K562 (cell line): Measurements from ENCODE around the gene KIF19. TPM values are rescaled to one million over a fixed set of nuclear protein-coding genes. Genes with fewer than 3 reads are reported as not detected.

Experiments
- ARID2 ChIP-seq: fragments of 450-650 bp; IDR thresholded peaks from 2 replicates; pipeline ENCODE4 v1.6.1; 2017; ENCODE audit warnings: antibody characterized with exemption, mild to moderate bottlenecking
- CEBPB ChIP-seq: fragments of 450-650 bp; IDR thresholded peaks from 2 replicates; pipeline ENCODE4 v1.6.1; 2016; ENCODE audit warnings: missing genetic modification characterization, missing compliant biosample characterization
- ERF ChIP-seq: fragments of 450-650 bp; formaldehyde crosslinking; IDR thresholded peaks from 2 replicates; pipeline ENCODE4 v1.4.0; 2020; ENCODE audit warnings: mild to moderate bottlenecking, mixed read lengths
- HDAC1 ChIP-seq, 2 experiments: fragments of 450-650 bp; IDR thresholded peaks; 2 replicates each; pipeline ENCODE4 v1.6.1; 2016 to 2017; ENCODE audit warnings: inconsistent platforms in 1 of 2, mild to moderate bottlenecking in 1 of 2, moderate library complexity in 1 of 2
- MECOM ChIP-seq: fragments of 250-450 bp; sonication (Bioruptor Pico); IDR thresholded peaks from 2 replicates; pipeline ENCODE4 v1.8.0; 2022; ENCODE audit warnings: inconsistent platforms
- NFIC ChIP-seq: fragments of 450-650 bp; IDR thresholded peaks from 2 replicates; pipeline ENCODE4 v1.6.1; 2017; ENCODE audit warnings: mild to moderate bottlenecking, inconsistent platforms
- POLR3A ChIP-seq: IDR thresholded peaks from 2 replicates; pipeline ENCODE4 v1.6.1; 2011; ENCODE audit warnings: borderline replicate concordance, mild to moderate bottlenecking, moderate library complexity; ENCODE audit not compliant: insufficient read length, insufficient read depth; ENCODE audit errors: extremely low read depth
- PTTG1 ChIP-seq: fragments of 450-650 bp; IDR thresholded peaks from 2 replicates; pipeline ENCODE4 v1.6.1; 2016; ENCODE audit warnings: low read depth, mild to moderate bottlenecking, missing genetic modification characterization, missing compliant biosample characterization
- RCOR1 ChIP-seq, 2 experiments: IDR thresholded peaks; 2 replicates each; pipeline ENCODE4 v1.6.1; 2012; ENCODE audit warnings: low read depth in 2 of 2, low read length in 2 of 2, borderline replicate concordance in 1 of 2, improper control_type of control experiment in 1 of 2
- TRIM24 ChIP-seq, 2 experiments: fragments of 450-650 bp; IDR thresholded peaks; 2 replicates each; pipeline ENCODE4 v1.6.1; 2016
- TSC22D4 ChIP-seq: fragments of 450-650 bp; IDR thresholded peaks from 2 replicates; pipeline ENCODE4 v1.6.1; 2016; ENCODE audit warnings: missing genetic modification characterization, missing biosample characterization, control low read depth
- ZNF121 ChIP-seq: sonication (generic); formaldehyde crosslinking; conservative IDR thresholded peaks from 2 replicates; pipeline ENCODE4 v1.8.0; 2022; ENCODE audit warnings: missing genetic modification reagents
- ZNF408 ChIP-seq: fragments of 250-450 bp; sonication (Bioruptor Pico); IDR thresholded peaks from 2 replicates; pipeline ENCODE4 v1.4.0; 2020; ENCODE audit warnings: low read depth, mild to moderate bottlenecking, moderate library complexity
- ZNF445 ChIP-seq: fragments of 250-450 bp; sonication (Bioruptor Pico); IDR thresholded peaks from 2 replicates; pipeline ENCODE4 v1.4.0; 2020; ENCODE audit warnings: low read depth, mild to moderate bottlenecking, moderate library complexity
- ZNF589 ChIP-seq: fragments of 200-800 bp; sonication (Bioruptor generic); IDR thresholded peaks from 2 replicates; pipeline ENCODE4 v1.6.1; 2016; ENCODE audit warnings: low read depth, missing genetic modification characterization, missing compliant biosample characterization
- polyA plus RNA-seq, 8 experiments: library from polyadenylated mRNA; depleted of rRNA in 4 of 8; stranded (reverse) in 5 of 8; unstranded in 3 of 8; fragments of >200 nt; fragmentation: Nextera tagmentation in 2 of 8; fragmentation: Illumina TruSeq in 1 of 8; extraction: Ambion mirVana in 2 of 8; extraction: Trizol in 1 of 8; gene quantifications; 2 replicates each; pipeline versions ENCODE4 v1.2.1 to v1.2.3, GENCODE V29; 2011 to 2014; ENCODE audit warnings: inconsistent platforms in 1 of 8, missing spikeins in 1 of 8
- total RNA-seq, 7 experiments: library from RNA; depleted of rRNA in 6 of 7; stranded (reverse); fragments of >200 nt in 6 of 7; fragmentation: Illumina TruSeq in 2 of 7; extraction: Trizol in 2 of 7; gene quantifications; 2 replicates each; pipeline versions ENCODE4 v1.2.1 to v1.2.3, GENCODE V29; 2011 to 2021; ENCODE audit warnings: low replicate concordance in 1 of 7
- TF ChIP-seq, protein P1 (sequence below), 2 experiments: fragments of 450-650 bp in 1 of 2; sonication (generic) in 1 of 2; formaldehyde crosslinking in 1 of 2; IDR thresholded peaks in 1 of 2; conservative IDR thresholded peaks in 1 of 2; 2 replicates each; pipeline versions ENCODE4 v1.6.1 to v1.8.1; 2016 to 2023; ENCODE audit warnings: mild to moderate bottlenecking in 2 of 2, moderate library complexity in 2 of 2, inconsistent platforms in 1 of 2, missing genetic modification reagents in 1 of 2
- TF ChIP-seq, protein P2 (sequence below): fragments of 450-650 bp; IDR thresholded peaks from 2 replicates; pipeline ENCODE4 v1.6.1; 2016; ENCODE audit warnings: low read depth
- TF ChIP-seq, protein P3 (sequence below): fragments of 250-450 bp; sonication (Bioruptor Pico); IDR thresholded peaks from 2 replicates; pipeline ENCODE4 v1.5.0; 2022; ENCODE audit warnings: mild to moderate bottlenecking

Gene KIF19
- total and polyA plus RNA-seq, 9 of the 15 experiments (the other 6 are each of a cell fraction or from before 2014, with no cell fraction given), result 0.10 TPM; not detected in 8

DNA sequence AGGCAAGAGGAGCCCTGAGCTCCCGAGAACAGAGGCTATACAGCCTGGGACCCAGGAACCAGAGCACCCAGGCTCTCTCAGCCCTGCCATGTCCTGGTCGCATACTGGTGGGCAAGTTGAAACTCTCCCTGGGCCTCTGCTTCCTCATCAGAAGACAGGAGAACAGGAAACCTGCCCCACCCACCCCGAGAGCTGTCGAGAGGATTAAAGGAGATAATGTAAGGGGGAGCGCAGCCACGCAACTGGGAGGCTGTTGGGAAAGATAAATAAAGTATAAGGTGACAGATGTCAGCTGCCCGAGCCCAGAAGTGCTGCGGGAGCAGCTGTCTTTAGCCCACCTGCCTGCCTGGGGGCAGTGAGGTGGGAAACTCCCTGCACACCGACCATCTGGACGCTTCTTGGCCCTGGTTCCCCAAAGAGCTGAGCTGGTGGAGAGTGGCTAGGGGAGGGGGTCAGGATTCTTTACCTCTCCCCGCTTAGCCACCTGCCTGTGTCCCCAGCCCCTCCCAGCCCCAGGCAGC lies 6.8 kb downstream of the KIF19 start (continued):
- TF ChIP-seq MECOM (CRISPR knock-in tag), result no peak
- peak; percentile 96 to 97 for TF ChIP-seq TRIM24 (IDR thresholded peaks at IDR 0.05)
- TF ChIP-seq PTTG1 (tag), result no peak
- TF ChIP-seq, protein P1, sequence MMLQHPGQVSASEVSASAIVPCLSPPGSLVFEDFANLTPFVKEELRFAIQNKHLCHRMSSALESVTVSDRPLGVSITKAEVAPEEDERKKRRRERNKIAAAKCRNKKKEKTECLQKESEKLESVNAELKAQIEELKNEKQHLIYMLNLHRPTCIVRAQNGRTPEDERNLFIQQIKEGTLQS (IDR thresholded peaks at IDR 0.05), result peak; percentile 30; the same call in 1 of the 2 replicates
- TF ChIP-seq, protein P1 (CRISPR knock-in tag; conservative IDR thresholded peaks at IDR 0.05), result no peak
- TF ChIP-seq ZNF121 (CRISPR knock-in tag), result no peak
- TF ChIP-seq CEBPB, result peak; percentile 39
- TF ChIP-seq, protein P2, sequence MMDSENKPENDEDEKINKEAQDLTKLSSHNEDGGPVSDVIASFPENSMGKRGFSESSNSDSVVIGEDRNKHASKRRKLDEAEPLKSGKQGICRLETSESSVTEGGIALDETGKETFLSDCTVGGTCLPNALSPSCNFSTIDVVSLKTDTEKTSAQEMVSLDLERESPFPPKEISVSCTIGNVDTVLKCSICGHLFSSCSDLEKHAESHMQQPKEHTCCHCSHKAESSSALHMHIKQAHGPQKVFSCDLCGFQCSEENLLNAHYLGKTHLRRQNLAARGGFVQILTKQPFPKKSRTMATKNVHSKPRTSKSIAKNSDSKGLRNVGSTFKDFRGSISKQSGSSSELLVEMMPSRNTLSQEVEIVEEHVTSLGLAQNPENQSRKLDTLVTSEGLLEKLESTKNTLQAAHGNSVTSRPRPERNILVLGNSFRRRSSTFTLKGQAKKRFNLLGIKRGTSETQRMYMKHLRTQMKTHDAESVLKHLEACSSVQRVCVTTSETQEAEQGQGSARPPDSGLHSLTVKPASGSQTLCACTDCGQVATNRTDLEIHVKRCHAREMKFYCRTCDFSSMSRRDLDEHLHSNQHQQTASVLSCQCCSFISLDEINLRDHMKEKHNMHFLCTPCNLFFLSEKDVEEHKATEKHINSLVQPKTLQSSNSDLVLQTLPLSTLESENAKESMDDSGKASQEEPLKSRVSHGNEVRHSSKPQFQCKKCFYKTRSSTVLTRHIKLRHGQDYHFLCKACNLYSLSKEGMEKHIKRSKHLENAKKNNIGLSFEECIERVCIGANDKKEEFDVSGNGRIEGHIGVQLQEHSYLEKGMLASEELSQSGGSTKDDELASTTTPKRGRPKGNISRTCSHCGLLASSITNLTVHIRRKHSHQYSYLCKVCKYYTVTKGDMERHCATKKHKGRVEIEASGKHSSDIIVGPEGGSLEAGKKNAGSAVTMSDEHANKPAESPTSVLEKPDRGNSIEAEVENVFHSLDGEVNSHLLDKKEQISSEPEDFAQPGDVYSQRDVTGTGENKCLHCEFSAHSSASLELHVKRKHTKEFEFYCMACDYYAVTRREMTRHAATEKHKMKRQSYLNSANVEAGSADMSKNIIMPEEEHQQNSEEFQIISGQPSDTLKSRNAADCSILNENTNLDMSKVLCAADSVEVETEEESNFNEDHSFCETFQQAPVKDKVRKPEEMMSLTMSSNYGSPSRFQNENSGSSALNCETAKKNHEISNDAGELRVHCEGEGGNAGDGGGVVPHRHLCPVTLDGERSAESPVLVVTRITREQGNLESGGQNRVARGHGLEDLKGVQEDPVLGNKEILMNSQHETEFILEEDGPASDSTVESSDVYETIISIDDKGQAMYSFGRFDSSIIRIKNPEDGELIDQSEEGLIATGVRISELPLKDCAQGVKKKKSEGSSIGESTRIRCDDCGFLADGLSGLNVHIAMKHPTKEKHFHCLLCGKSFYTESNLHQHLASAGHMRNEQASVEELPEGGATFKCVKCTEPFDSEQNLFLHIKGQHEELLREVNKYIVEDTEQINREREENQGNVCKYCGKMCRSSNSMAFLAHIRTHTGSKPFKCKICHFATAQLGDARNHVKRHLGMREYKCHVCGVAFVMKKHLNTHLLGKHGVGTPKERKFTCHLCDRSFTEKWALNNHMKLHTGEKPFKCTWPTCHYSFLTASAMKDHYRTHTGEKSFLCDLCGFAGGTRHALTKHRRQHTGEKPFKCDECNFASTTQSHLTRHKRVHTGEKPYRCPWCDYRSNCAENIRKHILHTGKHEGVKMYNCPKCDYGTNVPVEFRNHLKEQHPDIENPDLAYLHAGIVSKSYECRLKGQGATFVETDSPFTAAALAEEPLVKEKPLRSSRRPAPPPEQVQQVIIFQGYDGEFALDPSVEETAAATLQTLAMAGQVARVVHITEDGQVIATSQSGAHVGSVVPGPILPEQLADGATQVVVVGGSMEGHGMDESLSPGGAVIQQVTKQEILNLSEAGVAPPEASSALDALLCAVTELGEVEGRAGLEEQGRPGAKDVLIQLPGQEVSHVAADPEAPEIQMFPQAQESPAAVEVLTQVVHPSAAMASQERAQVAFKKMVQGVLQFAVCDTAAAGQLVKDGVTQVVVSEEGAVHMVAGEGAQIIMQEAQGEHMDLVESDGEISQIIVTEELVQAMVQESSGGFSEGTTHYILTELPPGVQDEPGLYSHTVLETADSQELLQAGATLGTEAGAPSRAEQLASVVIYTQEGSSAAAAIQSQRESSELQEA, result no peak
- TF ChIP-seq, protein P3, sequence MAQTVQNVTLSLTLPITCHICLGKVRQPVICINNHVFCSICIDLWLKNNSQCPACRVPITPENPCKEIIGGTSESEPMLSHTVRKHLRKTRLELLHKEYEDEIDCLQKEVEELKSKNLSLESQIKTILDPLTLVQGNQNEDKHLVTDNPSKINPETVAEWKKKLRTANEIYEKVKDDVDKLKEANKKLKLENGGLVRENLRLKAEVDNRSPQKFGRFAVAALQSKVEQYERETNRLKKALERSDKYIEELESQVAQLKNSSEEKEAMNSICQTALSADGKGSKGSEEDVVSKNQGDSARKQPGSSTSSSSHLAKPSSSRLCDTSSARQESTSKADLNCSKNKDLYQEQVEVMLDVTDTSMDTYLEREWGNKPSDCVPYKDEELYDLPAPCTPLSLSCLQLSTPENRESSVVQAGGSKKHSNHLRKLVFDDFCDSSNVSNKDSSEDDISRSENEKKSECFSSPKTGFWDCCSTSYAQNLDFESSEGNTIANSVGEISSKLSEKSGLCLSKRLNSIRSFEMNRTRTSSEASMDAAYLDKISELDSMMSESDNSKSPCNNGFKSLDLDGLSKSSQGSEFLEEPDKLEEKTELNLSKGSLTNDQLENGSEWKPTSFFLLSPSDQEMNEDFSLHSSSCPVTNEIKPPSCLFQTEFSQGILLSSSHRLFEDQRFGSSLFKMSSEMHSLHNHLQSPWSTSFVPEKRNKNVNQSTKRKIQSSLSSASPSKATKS, result no peak
- TF ChIP-seq ZNF445, result no peak
- peak; percentile 89 for TF ChIP-seq NFIC
- no peak for TF ChIP-seq TSC22D4 (tag)
- TF ChIP-seq HDAC1 (IDR thresholded peaks at IDR 0.05), result peak in 1 of 2 experiments; percentile 31; a peak in 1 of 4 replicates
- TF ChIP-seq POLR3A, result no peak
- TF ChIP-seq ZNF589, result peak; percentile 65; the same call in 1 of the 2 replicates
- TF ChIP-seq ZNF408, result no peak
- TF ChIP-seq RCOR1 (IDR thresholded peaks at IDR 0.05; ENCODE audit: borderline replicate concordance in 1 of 2, low read depth in 2 of 2, low read length in 2 of 2), result peak in 1 of 2 experiments; percentile 68; a peak in 1 of 4 replicates
- TF ChIP-seq ARID2, result no peak
- TF ChIP-seq ERF, result no peak
